Measurements from ENCODE around the gene LRBA.
"Not testable (repeated sequence)": the region's sequence is repeated elsewhere in the genome, so short reads cannot be mapped to it uniquely, and the experiment has no call there.

The LRBA gene

DNA sequence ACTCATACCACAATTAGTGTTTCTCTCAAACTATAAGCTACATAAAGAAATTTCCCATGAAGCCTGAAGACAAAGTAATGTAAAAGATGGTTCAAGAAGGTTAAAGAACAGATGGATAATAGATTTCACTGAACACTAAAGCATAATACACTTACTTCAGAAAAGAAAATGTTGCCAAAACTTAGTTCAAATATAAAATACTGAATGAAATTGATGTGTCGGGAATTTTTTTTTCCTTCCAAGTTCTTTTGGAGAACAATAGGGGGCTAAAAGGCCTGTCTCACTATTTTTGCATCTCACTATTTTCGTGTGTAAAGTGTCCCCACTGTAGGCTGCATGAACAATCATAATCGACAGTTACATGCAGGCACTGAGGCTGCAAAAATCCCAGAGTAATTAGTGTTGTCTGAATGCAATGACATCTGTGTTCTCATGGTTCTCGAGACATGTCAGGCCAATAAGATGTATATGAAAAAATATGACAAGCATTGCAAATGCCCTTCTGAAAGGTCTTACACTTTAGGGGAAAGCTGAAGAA, 445.0 kb downstream of the LRBA start:
- Histone ChIP-seq H3K36me3 (ENCODE audit: insufficient read depth, low read length) (peaks cover 2% of the 10 kb centered on the region; the same call in 1 of the 2 replicates), H3K79me2 (ENCODE audit: insufficient read depth, low read length) (no peaks in the 10 kb centered on the region), H3K27me3 (ENCODE audit: insufficient read depth, low read length, poor library complexity) (no peaks in the 10 kb centered on the region), H3K4me3 (ENCODE audit: low read depth in 1 of 2, low read length in 2 of 2) (no peak overlapping the region), H3K4me1 (ENCODE audit: insufficient read depth, low read length) (no peaks in the 10 kb centered on the region), H3K4me2 (ENCODE audit: insufficient read depth, low read length) (no peak overlapping the region), H4K20me1 (ENCODE audit: insufficient read depth, low read length) (no peaks in the 10 kb centered on the region), H3K27ac (ENCODE audit: low read length) (no peak overlapping the region), H3K9me3 (ENCODE audit: insufficient read depth, low read length, severe bottlenecking) (no peaks in the 10 kb centered on the region), H3K9ac (ENCODE audit: low read depth, low read length) (no peak overlapping the region), H2AFZ (ENCODE audit: low read depth, low read length) (no peak overlapping the region)
- DNase-seq (no peak), ATAC-seq (ENCODE audit: insufficient read depth, low read depth) (no peak)
- no peak for TF ChIP-seq EZH2 (IDR thresholded peaks at IDR 0.05; ENCODE audit: borderline replicate concordance, low read depth, low read length, severe bottlenecking)
- TF ChIP-seq, protein P1, sequence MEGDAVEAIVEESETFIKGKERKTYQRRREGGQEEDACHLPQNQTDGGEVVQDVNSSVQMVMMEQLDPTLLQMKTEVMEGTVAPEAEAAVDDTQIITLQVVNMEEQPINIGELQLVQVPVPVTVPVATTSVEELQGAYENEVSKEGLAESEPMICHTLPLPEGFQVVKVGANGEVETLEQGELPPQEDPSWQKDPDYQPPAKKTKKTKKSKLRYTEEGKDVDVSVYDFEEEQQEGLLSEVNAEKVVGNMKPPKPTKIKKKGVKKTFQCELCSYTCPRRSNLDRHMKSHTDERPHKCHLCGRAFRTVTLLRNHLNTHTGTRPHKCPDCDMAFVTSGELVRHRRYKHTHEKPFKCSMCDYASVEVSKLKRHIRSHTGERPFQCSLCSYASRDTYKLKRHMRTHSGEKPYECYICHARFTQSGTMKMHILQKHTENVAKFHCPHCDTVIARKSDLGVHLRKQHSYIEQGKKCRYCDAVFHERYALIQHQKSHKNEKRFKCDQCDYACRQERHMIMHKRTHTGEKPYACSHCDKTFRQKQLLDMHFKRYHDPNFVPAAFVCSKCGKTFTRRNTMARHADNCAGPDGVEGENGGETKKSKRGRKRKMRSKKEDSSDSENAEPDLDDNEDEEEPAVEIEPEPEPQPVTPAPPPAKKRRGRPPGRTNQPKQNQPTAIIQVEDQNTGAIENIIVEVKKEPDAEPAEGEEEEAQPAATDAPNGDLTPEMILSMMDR (IDR thresholded peaks at IDR 0.05; ENCODE audit: borderline replicate concordance, extremely low read depth, low read length, poor library complexity, severe bottlenecking): no peak

DNA sequence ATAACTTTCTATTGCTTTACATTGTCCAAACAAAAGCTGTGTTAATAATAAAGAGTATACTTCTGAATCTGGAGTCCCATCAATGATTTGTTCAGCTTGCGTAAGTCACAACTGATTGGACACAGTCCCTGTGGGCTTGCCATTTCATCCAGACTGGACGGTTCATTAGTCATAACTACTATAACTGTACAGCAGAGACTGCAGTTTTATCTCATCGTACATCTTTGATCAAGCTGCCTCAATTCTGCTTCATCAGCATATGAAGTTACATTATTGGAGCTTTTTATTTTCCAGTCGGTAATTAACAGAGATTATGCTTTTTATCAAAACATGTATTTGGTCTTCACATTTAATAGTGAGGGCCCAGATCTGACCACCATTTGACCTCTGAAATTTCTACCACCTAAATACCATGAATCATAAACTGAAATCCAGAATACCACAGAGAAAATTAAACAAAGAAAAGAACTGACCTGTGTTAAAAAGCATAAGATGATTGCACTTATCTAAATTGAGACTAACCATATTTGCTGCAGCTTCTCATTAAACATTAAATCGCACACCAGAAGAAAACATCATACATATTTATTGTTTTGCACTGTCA, 445.6 kb downstream of the LRBA start:
- no peak for TF ChIP-seq EZH2 (IDR thresholded peaks at IDR 0.05; ENCODE audit: borderline replicate concordance, low read depth, low read length, severe bottlenecking)
- TF ChIP-seq, protein P1 (IDR thresholded peaks at IDR 0.05; ENCODE audit: borderline replicate concordance, extremely low read depth, low read length, poor library complexity, severe bottlenecking): no peak
- DNase-seq (no peak), ATAC-seq (ENCODE audit: insufficient read depth, low read depth) (no peak)
- no peaks in the 10 kb centered on the region for H3K27me3 ChIP-seq (ENCODE audit: insufficient read depth, low read length, poor library complexity)
- no peak overlapping the region for H3K9ac ChIP-seq (ENCODE audit: low read depth, low read length)
- H3K4me1 ChIP-seq (ENCODE audit: insufficient read depth, low read length): no peaks in the 10 kb centered on the region
- no peaks in the 10 kb centered on the region for H3K79me2 ChIP-seq (ENCODE audit: insufficient read depth, low read length)
- no peaks in the 10 kb centered on the region for H3K9me3 ChIP-seq (ENCODE audit: insufficient read depth, low read length, severe bottlenecking)
- H3K4me2 ChIP-seq (ENCODE audit: insufficient read depth, low read length): no peak overlapping the region
- H3K36me3 ChIP-seq (ENCODE audit: insufficient read depth, low read length): peaks cover 5% of the 10 kb centered on the region; the same call in 1 of the 2 replicates
- H3K4me3 ChIP-seq (ENCODE audit: low read depth in 1 of 2, low read length in 2 of 2): no peak overlapping the region
- H2AFZ ChIP-seq (ENCODE audit: low read depth, low read length): no peak overlapping the region
- H4K20me1 ChIP-seq (ENCODE audit: insufficient read depth, low read length): no peaks in the 10 kb centered on the region
- no peak overlapping the region for H3K27ac ChIP-seq (ENCODE audit: low read length)

DNA sequence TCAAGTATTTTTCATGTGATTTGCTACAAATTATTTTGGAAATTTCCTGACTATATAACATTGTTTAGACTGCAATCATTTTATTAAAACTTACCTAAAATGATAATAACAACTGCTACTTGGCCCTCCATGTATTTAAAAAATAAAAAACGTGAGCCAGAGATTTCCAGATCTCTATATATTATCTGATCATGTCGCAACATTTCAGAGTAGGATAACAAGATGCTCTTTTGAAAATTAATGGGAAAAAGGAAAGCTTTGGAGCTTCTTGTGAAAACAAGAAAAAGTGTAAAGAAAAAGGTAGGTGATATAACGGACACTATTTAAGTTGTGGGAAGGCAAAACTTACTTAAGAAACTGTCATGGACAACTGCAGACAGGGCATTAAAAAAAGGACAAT, 448.0 kb downstream of the LRBA start:
- no peaks in the 10 kb centered on the region for H3K79me2 ChIP-seq (ENCODE audit: insufficient read depth, low read length)
- no peaks in the 10 kb centered on the region for H3K9me3 ChIP-seq (ENCODE audit: insufficient read depth, low read length, severe bottlenecking)
- H3K36me3 ChIP-seq (ENCODE audit: insufficient read depth, low read length): peaks cover 5% of the 10 kb centered on the region; the same call in 1 of the 2 replicates
- H2AFZ ChIP-seq (ENCODE audit: low read depth, low read length): no peak overlapping the region
- H3K4me3 ChIP-seq (ENCODE audit: low read depth in 1 of 2, low read length in 2 of 2): no peak overlapping the region
- no peaks in the 10 kb centered on the region for H4K20me1 ChIP-seq (ENCODE audit: insufficient read depth, low read length)
- H3K4me1 ChIP-seq (ENCODE audit: insufficient read depth, low read length): no peaks in the 10 kb centered on the region
- H3K4me2 ChIP-seq (ENCODE audit: insufficient read depth, low read length): no peak overlapping the region
- no peak for TF ChIP-seq EZH2 (IDR thresholded peaks at IDR 0.05; ENCODE audit: borderline replicate concordance, low read depth, low read length, severe bottlenecking)
- TF ChIP-seq, protein P1 (IDR thresholded peaks at IDR 0.05; ENCODE audit: borderline replicate concordance, extremely low read depth, low read length, poor library complexity, severe bottlenecking): no peak
- no peak overlapping the region for H3K27ac ChIP-seq (ENCODE audit: low read length)
- H3K9ac ChIP-seq (ENCODE audit: low read depth, low read length): no peak overlapping the region
- H3K27me3 ChIP-seq (ENCODE audit: insufficient read depth, low read length, poor library complexity): no peaks in the 10 kb centered on the region
- ATAC-seq (ENCODE audit: insufficient read depth, low read depth) (no peak), DNase-seq (no peak)

DNA sequence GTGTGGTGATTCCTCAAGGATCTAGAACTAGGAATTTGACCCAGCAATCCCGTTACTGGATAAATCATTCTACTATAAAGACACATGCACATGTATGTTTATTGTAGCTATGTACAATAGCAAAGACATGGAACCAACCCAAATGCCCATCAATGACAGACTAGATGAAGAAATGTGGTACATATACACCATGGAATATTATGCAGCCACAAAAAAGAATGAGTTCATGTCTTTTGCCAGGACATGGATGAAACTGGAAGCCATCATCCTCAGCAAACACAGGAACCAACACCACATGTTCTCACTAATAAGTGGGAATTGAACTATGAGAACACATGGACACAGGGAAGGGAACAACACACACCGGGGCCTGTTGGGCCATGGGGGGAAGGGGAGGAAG, 450.1 kb downstream of the LRBA start:
- not testable (repeated sequence) for H3K27ac ChIP-seq (ENCODE audit: low read length); H3K4me3 ChIP-seq (ENCODE audit: low read depth in 1 of 2, low read length in 2 of 2); H3K9me3 ChIP-seq (ENCODE audit: insufficient read depth, low read length, severe bottlenecking); H3K4me1 ChIP-seq (ENCODE audit: insufficient read depth, low read length); H3K27me3 ChIP-seq (ENCODE audit: insufficient read depth, low read length, poor library complexity); DNase-seq; H2AFZ ChIP-seq (ENCODE audit: low read depth, low read length); H3K4me2 ChIP-seq (ENCODE audit: insufficient read depth, low read length); H3K79me2 ChIP-seq (ENCODE audit: insufficient read depth, low read length); H4K20me1 ChIP-seq (ENCODE audit: insufficient read depth, low read length); H3K9ac ChIP-seq (ENCODE audit: low read depth, low read length); H3K36me3 ChIP-seq (ENCODE audit: insufficient read depth, low read length); ATAC-seq (ENCODE audit: insufficient read depth, low read depth)
